Gastroesophageal sphincter (tissue), 3 donors: Measurements from ENCODE around the gene VEPH1.

Experiments used
- CTCF ChIP-seq, 4 experiments: fragments of 200-600 bp in 2 of 4; fragments of 450-650 bp in 2 of 4; sonication (generic) in 1 of 4; IDR thresholded peaks; one replicate each; pipeline ENCODE4 v1.5.1; 2017 to 2019; ENCODE audit warnings: antibody characterized with exemption in 4 of 4, mild to moderate bottlenecking in 2 of 4, moderate library complexity in 2 of 4
- POLR2A ChIP-seq, 2 donors: fragments of 450-650 bp; IDR thresholded peaks; one replicate each; pipeline ENCODE4 v1.6.1; 2017; ENCODE audit warnings: antibody characterized with exemption in 2 of 2, mild to moderate bottlenecking in 2 of 2, moderate library complexity in 1 of 2

DNA sequence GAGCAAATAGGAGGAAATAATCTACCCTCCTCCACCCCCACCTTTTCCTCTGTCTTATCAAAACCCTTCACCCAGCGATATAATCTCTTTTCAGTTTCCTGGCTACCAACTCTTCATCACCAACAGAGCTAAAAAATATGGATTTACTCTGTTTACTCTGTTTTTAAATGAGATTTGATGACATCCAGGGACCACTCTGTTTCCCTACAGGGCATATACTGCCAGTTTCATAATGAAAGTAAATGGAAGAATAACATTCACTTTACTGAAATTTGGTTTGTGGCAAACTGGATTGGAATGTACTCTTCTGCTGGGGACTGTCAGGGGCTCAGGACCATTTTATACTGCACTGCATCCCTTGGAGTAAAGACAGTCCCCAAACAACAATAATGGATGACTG, 146.7 kb downstream of the VEPH1 start:
- TF ChIP-seq CTCF (IDR thresholded peaks at IDR 0.05) (no peak), POLR2A (IDR thresholded peaks at IDR 0.05) (no peak)
